ENCODE data around the gene NENF. TPM values are rescaled to one million over a fixed set of nuclear protein-coding genes. Genes with fewer than 3 reads are reported as not detected.

The NENF gene
- total RNA-seq, 1 donor from 2014 or later = 45.6 TPM

DNA sequence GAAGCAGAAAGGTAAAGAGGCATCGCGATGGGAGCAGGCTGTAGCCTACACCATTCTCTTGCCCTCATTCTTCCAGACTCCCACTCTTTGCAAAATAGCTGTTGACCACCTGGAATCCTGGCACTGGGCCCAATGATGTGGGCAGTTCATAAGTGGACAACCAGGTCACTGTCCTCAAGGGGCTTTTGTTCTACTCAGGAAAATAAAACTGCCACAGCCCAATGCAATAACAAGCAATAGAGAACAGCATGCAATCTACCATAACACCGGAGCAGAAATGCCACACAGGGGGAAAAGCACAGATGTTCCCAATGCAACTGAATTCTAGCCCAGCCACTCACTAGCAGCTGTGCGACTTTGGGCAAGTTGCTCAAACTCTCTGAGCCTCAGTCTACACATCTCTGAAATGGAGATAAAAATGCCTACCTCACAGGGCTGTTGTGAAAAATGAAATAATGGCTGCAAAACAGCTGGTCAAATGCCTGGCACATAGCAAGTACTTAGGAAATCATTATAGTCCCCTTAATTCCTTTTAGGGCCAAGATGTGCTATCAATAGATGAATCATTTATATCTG lies 56.7 kb downstream of the NENF start:
- TF ChIP-seq, protein P1, sequence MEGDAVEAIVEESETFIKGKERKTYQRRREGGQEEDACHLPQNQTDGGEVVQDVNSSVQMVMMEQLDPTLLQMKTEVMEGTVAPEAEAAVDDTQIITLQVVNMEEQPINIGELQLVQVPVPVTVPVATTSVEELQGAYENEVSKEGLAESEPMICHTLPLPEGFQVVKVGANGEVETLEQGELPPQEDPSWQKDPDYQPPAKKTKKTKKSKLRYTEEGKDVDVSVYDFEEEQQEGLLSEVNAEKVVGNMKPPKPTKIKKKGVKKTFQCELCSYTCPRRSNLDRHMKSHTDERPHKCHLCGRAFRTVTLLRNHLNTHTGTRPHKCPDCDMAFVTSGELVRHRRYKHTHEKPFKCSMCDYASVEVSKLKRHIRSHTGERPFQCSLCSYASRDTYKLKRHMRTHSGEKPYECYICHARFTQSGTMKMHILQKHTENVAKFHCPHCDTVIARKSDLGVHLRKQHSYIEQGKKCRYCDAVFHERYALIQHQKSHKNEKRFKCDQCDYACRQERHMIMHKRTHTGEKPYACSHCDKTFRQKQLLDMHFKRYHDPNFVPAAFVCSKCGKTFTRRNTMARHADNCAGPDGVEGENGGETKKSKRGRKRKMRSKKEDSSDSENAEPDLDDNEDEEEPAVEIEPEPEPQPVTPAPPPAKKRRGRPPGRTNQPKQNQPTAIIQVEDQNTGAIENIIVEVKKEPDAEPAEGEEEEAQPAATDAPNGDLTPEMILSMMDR (IDR thresholded peaks at IDR 0.05) = no peak
- ATAC-seq = no peak
- no peaks in the 10 kb centered on the region for H3K36me3 ChIP-seq
- H3K27ac ChIP-seq = peak overlapping the region; percentile 40
- H3K27me3 ChIP-seq = no peaks in the 10 kb centered on the region
- no peak for DNase-seq
- H3K9me3 ChIP-seq = no peaks in the 10 kb centered on the region
- intact Hi-C loops (cut with DNase I) = no loop called here
- peaks cover 5% of the 10 kb centered on the region for H3K4me1 ChIP-seq
- no peak overlapping the region for H3K4me3 ChIP-seq

GRCh38 chr1:212490276-212490675 lies 57.6 kb downstream of the NENF start:
- intact Hi-C loops (cut with DNase I) = no loop called here
- Histone ChIP-seq H3K9me3 (no peaks in the 10 kb centered on the region), H3K27me3 (no peaks in the 10 kb centered on the region), H3K36me3 (no peaks in the 10 kb centered on the region), H3K4me1 (peaks cover 5% of the 10 kb centered on the region), H3K4me3 (no peak overlapping the region), H3K27ac (no peak overlapping the region)
- DNase-seq (no peak), ATAC-seq (no peak)
- TF ChIP-seq, protein P1 (IDR thresholded peaks at IDR 0.05) = no peak

DNA sequence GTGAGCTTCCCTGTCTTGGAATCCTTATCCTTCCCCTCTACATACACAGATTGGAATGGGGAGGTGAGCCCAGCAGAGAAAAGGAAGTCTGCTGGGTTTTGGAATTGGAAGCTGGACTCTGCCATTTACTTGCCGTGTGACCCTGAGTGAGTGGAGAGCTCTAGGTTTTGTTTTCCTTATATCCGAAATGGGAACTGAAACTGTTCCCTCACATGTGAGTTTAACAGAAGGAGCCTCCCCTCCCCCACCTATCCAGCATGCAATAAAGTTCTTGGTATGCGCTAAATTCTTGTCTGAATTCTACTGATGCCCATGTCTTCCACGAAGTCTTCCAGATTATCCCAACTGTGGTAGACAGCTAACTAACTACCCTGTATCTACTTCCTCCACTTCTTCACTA lies 58.7 kb downstream of the NENF start:
- Histone ChIP-seq H3K36me3 (no peaks in the 10 kb centered on the region), H3K4me3 (no peak overlapping the region), H3K27ac (peak overlapping the region; percentile 17), H3K27me3 (no peaks in the 10 kb centered on the region), H3K4me1 (peaks cover 5% of the 10 kb centered on the region), H3K9me3 (no peaks in the 10 kb centered on the region)
- TF ChIP-seq, protein P1 (IDR thresholded peaks at IDR 0.05) = no peak
- DNase-seq (no peak), ATAC-seq (peak; percentile 62)
- intact Hi-C loops (cut with DNase I) = no loop called here

Other genes with a start within 250 kb of the NENF start
- gene PPP2R5A, start 147.5 kb upstream of the NENF start, total RNA-seq = 88.4 TPM
- 9.7 TPM for gene PACC1, start 18.0 kb upstream of the NENF start, total RNA-seq
- gene ATF3, start 175.8 kb downstream of the NENF start, total RNA-seq = 28.9 TPM